GM12878 (cell line): ENCODE measurements around the gene CD300A. TPM values are rescaled to one million over a fixed set of nuclear protein-coding genes. Genes with fewer than 3 reads are reported as not detected.
A peak's percentile ranks its signal among the peaks of the same experiment; 100 is the strongest.

Source experiments
- ATAC-seq: fragments of 200-7000 bp; cut with Tn5 transposase; 3 replicates; pipeline ENCODE4 v1.9.1; 2020; ENCODE audit warnings: mild to moderate bottlenecking, moderate library complexity
- BruUV-seq: library from RNA; stranded (reverse); fragments of 400-500 nt; replicated peaks from 2 replicates; lab custom pipeline; 2021; lab: Mats Ljungman, UMichigan
- CTCF ChIA-PET: fragments of 300-600 bp; sonication (Branson Sonifier 250); formaldehyde crosslinking; extraction: SDS; loops from one replicate; lab custom pipeline; 2021; ENCODE audit warnings: inconsistent platforms; lab: Yijun Ruan, JAX
- POLR2A ChIA-PET: fragments of 350-600 bp; formaldehyde crosslinking; extraction: SDS; loops from one replicate; lab custom pipeline; 2021; ENCODE audit warnings: inconsistent platforms; lab: Charles Lee
- RAD21 ChIA-PET: fragments of 300-600 bp; sonication (Branson Sonifier 250); formaldehyde crosslinking; loops from one replicate; lab custom pipeline; 2023; ENCODE audit warnings: antibody characterized with exemption; ENCODE audit not compliant: unreplicated experiment; lab: Charles Lee
- SMC1A ChIA-PET: fragments of 300-600 bp; sonication (Branson Sonifier 250); formaldehyde crosslinking; loops from one replicate; lab custom pipeline; 2023; ENCODE audit not compliant: unreplicated experiment, uncharacterized antibody; lab: Charles Lee
- DNase-seq: peaks from one replicate; pipeline ENCODE4 v3.0.0-alpha.2; 2011; ENCODE audit warnings: low read depth, low spot score
- FAIRE-seq: peaks from 3 replicates; lab custom pipeline; 2011; peaks lifted over from hg19 to GRCh38; lab: Jason Lieb, UNC
- H2AFZ ChIP-seq: 2 replicates; pipeline ENCODE4 v1.6.0; 2011; ENCODE audit warnings: low read depth, low read length, control low read depth; ENCODE audit not compliant: control insufficient read depth
- H3K27ac ChIP-seq: 2 replicates; pipeline ENCODE4 v1.5.1; 2011; ENCODE audit warnings: control low read depth; ENCODE audit not compliant: control insufficient read depth, insufficient read depth
- H3K27me3 ChIP-seq, 2 experiments: replicated peaks in 1 of 2; 2 replicates each; pipeline versions ENCODE4 v1.6.0 to v1.6.1; 2011; ENCODE audit warnings: low read length in 1 of 2; ENCODE audit not compliant: control insufficient read depth in 2 of 2, insufficient read depth in 2 of 2
- H3K36me3 ChIP-seq, 2 experiments: 2 replicates each; pipeline ENCODE4 v1.5.1; 2011; ENCODE audit warnings: low read length in 1 of 2; ENCODE audit not compliant: control insufficient read depth in 2 of 2, insufficient read depth in 2 of 2
- H3K4me1 ChIP-seq: 2 replicates; pipeline ENCODE4 v1.6.1; 2011; ENCODE audit warnings: mild to moderate bottlenecking, low read length, moderate library complexity, mixed read lengths; ENCODE audit not compliant: control insufficient read depth, insufficient read depth
- H3K4me2 ChIP-seq: 2 replicates; pipeline ENCODE4 v1.6.0; 2011; ENCODE audit warnings: control low read depth; ENCODE audit not compliant: control insufficient read depth, insufficient read depth
- H3K4me3 ChIP-seq: fragments of 200-600 bp; sonication (generic); 2 replicates; pipeline ENCODE4 v1.5.1; 2016
- H3K79me2 ChIP-seq: 2 replicates; pipeline ENCODE4 v1.6.0; 2011; ENCODE audit warnings: low read length; ENCODE audit not compliant: control insufficient read depth, insufficient read depth
- H3K9ac ChIP-seq: 2 replicates; pipeline ENCODE4 v1.8.0; 2011; ENCODE audit warnings: low read length, control low read depth, mixed read lengths; ENCODE audit not compliant: control insufficient read depth, insufficient read depth
- H3K9me3 ChIP-seq: replicated peaks from 3 replicates; pipeline ENCODE4 v1.5.1; 2011; ENCODE audit warnings: mild to moderate bottlenecking, low read length; ENCODE audit not compliant: control insufficient read depth, insufficient read depth
- H4K20me1 ChIP-seq: 2 replicates; pipeline ENCODE4 v1.6.0; 2011; ENCODE audit not compliant: control insufficient read depth, insufficient read depth
- ASH2L ChIP-seq: fragments of 300-600, 200-600 bp; sonication (generic); IDR thresholded peaks from 2 replicates; pipeline ENCODE4 v1.6.1; 2017; ENCODE audit warnings: low read depth, mild to moderate bottlenecking, borderline replicate concordance
- CREB1 ChIP-seq: IDR thresholded peaks from 2 replicates; pipeline ENCODE4 v1.6.1; 2012; ENCODE audit warnings: low read depth, mild to moderate bottlenecking, inconsistent platforms
- CREM ChIP-seq: IDR thresholded peaks from 2 replicates; pipeline ENCODE4 v1.6.1; 2014; ENCODE audit warnings: antibody characterized with exemption, low read depth
- EP300 ChIP-seq, 2 experiments: fragments of 150-350 bp in 1 of 2; IDR thresholded peaks; 2 replicates each; pipeline ENCODE4 v1.6.1; 2011 to 2012; ENCODE audit warnings: low read depth in 2 of 2, low read length in 2 of 2, borderline replicate concordance in 1 of 2, improper control_type of control experiment in 1 of 2, inconsistent platforms in 1 of 2; ENCODE audit not compliant: control insufficient read depth in 1 of 2
- FOS ChIP-seq: IDR thresholded peaks from 3 replicates; pipeline ENCODE4 v1.6.1; 2011; ENCODE audit warnings: borderline replicate concordance; ENCODE audit not compliant: insufficient read length; ENCODE audit errors: extremely low read depth
- FOXM1 ChIP-seq: IDR thresholded peaks from 2 replicates; pipeline ENCODE4 v1.6.1; 2012; ENCODE audit warnings: low read depth, mild to moderate bottlenecking, inconsistent platforms, low read length, moderate library complexity
- HDAC6 ChIP-seq: fragments of 200-600 bp; sonication (generic); IDR thresholded peaks from one replicate; pipeline ENCODE4 v1.8.0; 2017; ENCODE audit warnings: antibody characterized with exemption; ENCODE audit not compliant: unreplicated experiment
- POLR2A ChIP-seq: IDR thresholded peaks from 2 replicates; pipeline ENCODE4 v1.6.1; 2011; ENCODE audit warnings: low read depth, mild to moderate bottlenecking, low read length
- SREBF1 ChIP-seq: IDR thresholded peaks from 2 replicates; pipeline ENCODE4 v1.6.1; 2012; ENCODE audit warnings: mild to moderate bottlenecking, low read length
- SRF ChIP-seq, 2 experiments: IDR thresholded peaks; 2 replicates each; pipeline ENCODE4 v1.6.1; 2011; ENCODE audit warnings: low read depth in 2 of 2, low read length in 2 of 2, mild to moderate bottlenecking in 1 of 2, moderate library complexity in 1 of 2
- STAT1 ChIP-seq: fragments of 450-650 bp; conservative IDR thresholded peaks from 2 replicates; pipeline ENCODE4 v1.6.1; 2014; ENCODE audit warnings: antibody characterized with exemption, mild to moderate bottlenecking
- WRNIP1 ChIP-seq: IDR thresholded peaks from 2 replicates; pipeline ENCODE4 v1.6.1; 2011; ENCODE audit warnings: low read depth, low read length, improper control_type of control experiment, borderline replicate concordance
- ZNF207 ChIP-seq: fragments of 450-650 bp; IDR thresholded peaks from 2 replicates; pipeline ENCODE4 v1.6.1; 2014; ENCODE audit warnings: antibody characterized with exemption, mild to moderate bottlenecking, borderline replicate concordance
- ZNF24 ChIP-seq: fragments of 450-650 bp; IDR thresholded peaks from 2 replicates; pipeline ENCODE4 v1.6.1; 2017; ENCODE audit warnings: antibody characterized with exemption, mild to moderate bottlenecking
- ZZZ3 ChIP-seq: IDR thresholded peaks from 2 replicates; pipeline ENCODE4 v1.6.1; 2011; ENCODE audit warnings: low read depth; ENCODE audit not compliant: control insufficient read depth, insufficient read length
- WGBS: methylation state at CpG from one replicate; pipeline ENCODE4 v1.1.6; 2016; ENCODE audit warnings: low lambda C conversion rate; ENCODE audit not compliant: insufficient replicate concordance, insufficient coverage; ENCODE audit errors: missing lambda C conversion rate; 5-methylcytosine and 5-hydroxymethylcytosine counted together
- in situ Hi-C: fragments of 300-500 bp; cut with MboI; formaldehyde crosslinking; loops from 9 replicates; pipeline ENCODE4 v1.14.3; 2018; ENCODE audit warnings: mixed read lengths
- intact Hi-C: fragments of 100-400 bp; cut with micrococcal nuclease; formaldehyde crosslinking; loops from one replicate; pipeline ENCODE4 v1.14.2; 2022; ENCODE audit not compliant: unreplicated experiment
- polyA plus RNA-seq, 11 experiments: library from polyadenylated mRNA; depleted of rRNA in 4 of 11; unstranded in 6 of 11; stranded (reverse) in 5 of 11; fragments of >200 nt; fragmentation: Nextera tagmentation in 4 of 11; fragmentation: Illumina TruSeq in 1 of 11; extraction: Ambion mirVana in 4 of 11; extraction: Trizol in 1 of 11; gene quantifications; 1 replicate in 1 of 11; 2 replicates in 10 of 11; pipeline versions ENCODE4 v1.2.1 to v1.2.3, GENCODE V29; 2011 to 2016; ENCODE audit warnings: inconsistent platforms in 2 of 11, missing spikeins in 2 of 11, low read depth in 1 of 11
- total RNA-seq, 4 experiments: library from RNA; depleted of rRNA in 3 of 4; stranded (reverse); fragments of >200 nt in 3 of 4; fragmentation: Illumina TruSeq in 1 of 4; extraction: Trizol in 1 of 4; gene quantifications; 2 replicates each; pipeline versions ENCODE4 v1.2.1 to v1.2.3, GENCODE V29; 2013 to 2021
- TF ChIP-seq, protein P1 (sequence below): IDR thresholded peaks from 2 replicates; pipeline ENCODE4 v1.6.1; 2011; ENCODE audit warnings: mild to moderate bottlenecking, low read depth, low read length, moderate library complexity; ENCODE audit not compliant: insufficient replicate concordance
- TF ChIP-seq, protein P2 (sequence below): fragments of 450-650 bp; IDR thresholded peaks from 2 replicates; pipeline ENCODE4 v1.6.1; 2017; ENCODE audit warnings: mild to moderate bottlenecking, low read depth, inconsistent platforms; ENCODE audit not compliant: poor library complexity, severe bottlenecking
- TF ChIP-seq, protein P3 (sequence below): fragments of 150-350 bp; IDR thresholded peaks from 2 replicates; pipeline ENCODE4 v1.6.1; 2014; ENCODE audit warnings: mild to moderate bottlenecking, low read depth, low read length

Gene CD300A
- total and polyA plus RNA-seq, 10 of the 15 experiments (the other 5 are each of a cell fraction or from before 2014, with no cell fraction given) = 10.6 to 128 (median 36.1) TPM

DNA sequence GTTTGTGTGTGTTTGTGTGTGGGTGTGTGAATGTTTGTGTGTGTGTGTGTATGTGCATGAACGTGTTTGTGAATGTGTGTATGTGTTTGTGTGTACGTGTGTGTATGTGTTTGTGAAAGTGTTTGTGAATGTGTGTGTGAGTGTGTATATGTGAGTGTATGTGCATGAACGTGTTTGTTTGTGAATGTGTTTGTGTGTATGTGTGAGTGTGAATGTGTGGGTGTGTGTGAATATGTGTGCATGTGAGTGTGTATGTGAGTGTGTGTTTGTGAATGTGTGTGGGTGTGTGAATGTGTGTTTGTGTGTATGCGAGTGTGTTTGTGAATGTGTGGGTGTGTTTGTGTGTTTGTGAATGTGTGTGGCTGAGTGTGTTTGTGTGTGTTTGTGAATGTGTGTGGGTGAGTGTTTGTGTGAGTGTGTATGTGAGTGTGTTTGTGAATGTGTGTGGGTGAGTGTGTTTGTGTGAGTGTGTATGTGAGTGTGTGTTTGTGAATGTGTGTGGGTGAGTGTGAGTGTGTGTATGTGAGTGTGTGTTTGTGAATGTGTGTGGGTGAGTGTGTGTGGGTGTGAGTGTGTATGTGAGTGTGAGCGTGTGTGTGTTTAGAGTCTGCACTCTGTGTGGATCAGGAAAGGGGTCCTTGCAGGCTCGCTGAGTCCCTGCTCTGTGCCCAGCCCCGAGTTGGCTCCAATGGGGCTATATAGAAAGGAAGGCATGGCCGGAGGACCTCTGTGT is 890 bp upstream of the CD300A start (continued):
- TF ChIP-seq, protein P1, sequence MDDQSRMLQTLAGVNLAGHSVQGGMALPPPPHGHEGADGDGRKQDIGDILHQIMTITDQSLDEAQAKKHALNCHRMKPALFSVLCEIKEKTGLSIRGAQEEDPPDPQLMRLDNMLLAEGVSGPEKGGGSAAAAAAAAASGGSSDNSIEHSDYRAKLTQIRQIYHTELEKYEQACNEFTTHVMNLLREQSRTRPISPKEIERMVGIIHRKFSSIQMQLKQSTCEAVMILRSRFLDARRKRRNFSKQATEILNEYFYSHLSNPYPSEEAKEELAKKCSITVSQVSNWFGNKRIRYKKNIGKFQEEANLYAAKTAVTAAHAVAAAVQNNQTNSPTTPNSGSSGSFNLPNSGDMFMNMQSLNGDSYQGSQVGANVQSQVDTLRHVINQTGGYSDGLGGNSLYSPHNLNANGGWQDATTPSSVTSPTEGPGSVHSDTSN = peak; percentile 10
- TF ChIP-seq WRNIP1 (peak; percentile 44; the same call in 1 of the 2 replicates), SREBF1 (no peak)

DNA sequence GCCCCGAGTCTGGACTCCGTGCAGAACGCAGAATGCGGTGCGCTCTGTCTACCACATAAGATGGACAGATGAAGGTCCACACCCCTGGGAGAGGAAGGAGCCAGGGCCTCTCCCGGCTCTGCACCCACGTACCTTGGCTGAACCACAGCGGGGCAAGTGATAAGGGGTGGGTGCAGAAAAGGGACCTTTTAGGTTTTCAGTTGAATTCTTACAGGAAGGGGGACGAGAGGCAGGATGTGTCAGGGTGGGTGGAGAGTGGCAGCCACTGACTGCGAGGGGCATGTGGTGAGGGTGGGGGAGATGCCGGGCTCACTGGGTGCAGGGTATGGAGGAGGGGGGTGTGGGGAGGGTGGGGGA is 372 bp downstream of the CD300A start:
- peak overlapping the region; percentile 92 for H3K4me3 ChIP-seq
- ATAC-seq = peak; percentile 22
- H3K9ac ChIP-seq = peak overlapping the region; percentile 89
- ChIA-PET SMC1A (interaction anchor here (1.0 to 1.4 kb wide), 3 partner anchors 12 to 66 kb away, joined by 3 to 4 read pairs (median 3); no protein-coding TSS in a partner anchor), RAD21 (interaction anchor here (1.0 to 2.4 kb wide), 6 partner anchors 11 to 170 kb away, joined by 3 to 7 read pairs (median 4); partner anchors contain the start of gene CD300LB), CTCF (interaction anchor here (0.6 to 1.3 kb wide), 3 partner anchors 10 to 1235 kb away, joined by 4 to 7 read pairs (median 4); partner anchors contain the start of gene GPR142), POLR2A (interaction anchor here (0.9 to 2.6 kb wide), 2 partner anchors 12 to 187 kb away, joined by 3 to 13 read pairs; no protein-coding TSS in a partner anchor)
- in situ Hi-C loops = no loop called here
- BruUV-seq = no TSS peak
- FAIRE-seq = no peak
- H3K79me2 ChIP-seq = peaks cover 70% of the 10 kb centered on the region
- H3K9me3 ChIP-seq = no peaks in the 10 kb centered on the region
- peak overlapping the region; percentile 85 for H3K27ac ChIP-seq
- H3K36me3 ChIP-seq = peaks cover 3 to 6% of the 10 kb centered on the region in 2 experiments; a peak in 3 of 4 replicates
- peaks cover 2% of the 10 kb centered on the region; the same call in 1 of the 2 replicates for H4K20me1 ChIP-seq
- peaks cover 37% of the 10 kb centered on the region for H3K4me1 ChIP-seq
- under 1% methylated on average over 11 of the region's 11 CpGs for WGBS
- DNase-seq = no peak
- H3K4me2 ChIP-seq = peak overlapping the region; percentile 57
- no peaks in the 10 kb centered on the region for H3K27me3 ChIP-seq
- no peak overlapping the region for H2AFZ ChIP-seq
- intact Hi-C loops = no loop called here
- TF ChIP-seq FOS (no peak), CREB1 (no peak), HDAC6 (no peak), ZNF24 (no peak), STAT1 (no peak), EP300 (IDR thresholded peaks at IDR 0.05; ENCODE audit: borderline replicate concordance in 1 of 2, control insufficient read depth in 1 of 2, low read depth in 2 of 2, low read length in 2 of 2) (no peak), CREM (no peak), POLR2A (peak; percentile 1; the same call in 1 of the 2 replicates), ASH2L (no peak), FOXM1 (no peak), ZNF207 (0 out of 2 replicates have a peak, but pooled peaks have one; percentile 32), ZZZ3 (no peak), SRF (IDR thresholded peaks at IDR 0.05; ENCODE audit: low read depth in 2 of 2, low read length in 2 of 2) (no peak)
- TF ChIP-seq, protein P2, sequence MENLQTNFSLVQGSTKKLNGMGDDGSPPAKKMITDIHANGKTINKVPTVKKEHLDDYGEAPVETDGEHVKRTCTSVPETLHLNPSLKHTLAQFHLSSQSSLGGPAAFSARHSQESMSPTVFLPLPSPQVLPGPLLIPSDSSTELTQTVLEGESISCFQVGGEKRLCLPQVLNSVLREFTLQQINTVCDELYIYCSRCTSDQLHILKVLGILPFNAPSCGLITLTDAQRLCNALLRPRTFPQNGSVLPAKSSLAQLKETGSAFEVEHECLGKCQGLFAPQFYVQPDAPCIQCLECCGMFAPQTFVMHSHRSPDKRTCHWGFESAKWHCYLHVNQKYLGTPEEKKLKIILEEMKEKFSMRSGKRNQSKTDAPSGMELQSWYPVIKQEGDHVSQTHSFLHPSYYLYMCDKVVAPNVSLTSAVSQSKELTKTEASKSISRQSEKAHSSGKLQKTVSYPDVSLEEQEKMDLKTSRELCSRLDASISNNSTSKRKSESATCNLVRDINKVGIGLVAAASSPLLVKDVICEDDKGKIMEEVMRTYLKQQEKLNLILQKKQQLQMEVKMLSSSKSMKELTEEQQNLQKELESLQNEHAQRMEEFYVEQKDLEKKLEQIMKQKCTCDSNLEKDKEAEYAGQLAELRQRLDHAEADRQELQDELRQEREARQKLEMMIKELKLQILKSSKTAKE = no peak
- TF ChIP-seq, protein P3, sequence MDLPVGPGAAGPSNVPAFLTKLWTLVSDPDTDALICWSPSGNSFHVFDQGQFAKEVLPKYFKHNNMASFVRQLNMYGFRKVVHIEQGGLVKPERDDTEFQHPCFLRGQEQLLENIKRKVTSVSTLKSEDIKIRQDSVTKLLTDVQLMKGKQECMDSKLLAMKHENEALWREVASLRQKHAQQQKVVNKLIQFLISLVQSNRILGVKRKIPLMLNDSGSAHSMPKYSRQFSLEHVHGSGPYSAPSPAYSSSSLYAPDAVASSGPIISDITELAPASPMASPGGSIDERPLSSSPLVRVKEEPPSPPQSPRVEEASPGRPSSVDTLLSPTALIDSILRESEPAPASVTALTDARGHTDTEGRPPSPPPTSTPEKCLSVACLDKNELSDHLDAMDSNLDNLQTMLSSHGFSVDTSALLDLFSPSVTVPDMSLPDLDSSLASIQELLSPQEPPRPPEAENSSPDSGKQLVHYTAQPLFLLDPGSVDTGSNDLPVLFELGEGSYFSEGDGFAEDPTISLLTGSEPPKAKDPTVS = no peak
